Suppressor macrophage (primary cell): Measurements from ENCODE around the gene ARHGAP10.

Experiments used
- DNase-seq, 4 experiments: peaks; one replicate each; pipeline ENCODE4 v3.0.0-alpha.2; 2020 to 2022

ARHGAP10 gene

DNA sequence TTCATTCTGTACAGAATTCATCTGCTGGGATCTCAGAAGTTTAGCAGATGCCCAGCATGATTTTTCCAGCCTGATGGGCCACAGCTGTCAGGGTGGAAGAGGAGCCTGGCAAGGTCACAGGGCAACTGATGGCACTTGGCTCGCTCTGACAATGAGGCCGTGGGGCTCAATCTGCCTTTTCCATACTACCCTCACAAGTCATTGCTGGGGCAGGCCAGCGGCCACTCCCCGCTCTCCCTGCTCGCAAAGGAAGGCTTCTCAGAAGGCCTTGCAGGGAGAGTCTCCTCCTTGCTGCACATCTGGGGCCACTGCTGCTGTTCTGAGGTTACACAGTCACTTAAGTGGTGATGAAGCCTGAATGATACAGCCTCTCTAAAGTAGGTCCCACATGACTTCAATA, 361.2 kb downstream of the ARHGAP10 start:
- no peak for DNase-seq

DNA sequence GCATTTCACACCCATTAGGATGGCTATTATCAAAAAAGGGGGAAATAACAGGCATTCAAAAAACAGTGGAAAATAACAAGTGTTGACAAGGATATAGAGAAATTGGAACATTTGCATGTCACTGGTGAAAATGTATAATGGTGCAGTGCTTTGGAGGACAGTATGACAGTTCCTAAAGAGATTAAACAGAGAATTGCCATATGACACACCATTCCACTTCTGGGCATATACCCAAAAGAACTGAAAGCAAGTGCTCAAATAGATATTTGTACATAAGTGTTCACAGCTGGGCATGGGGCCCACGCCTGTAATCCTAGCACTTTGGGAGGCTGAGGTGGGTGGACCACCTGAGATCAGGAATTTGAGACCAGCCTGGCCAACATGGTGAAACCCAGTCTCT, 362.3 kb downstream of the ARHGAP10 start:
- DNase-seq = no peak

DNA sequence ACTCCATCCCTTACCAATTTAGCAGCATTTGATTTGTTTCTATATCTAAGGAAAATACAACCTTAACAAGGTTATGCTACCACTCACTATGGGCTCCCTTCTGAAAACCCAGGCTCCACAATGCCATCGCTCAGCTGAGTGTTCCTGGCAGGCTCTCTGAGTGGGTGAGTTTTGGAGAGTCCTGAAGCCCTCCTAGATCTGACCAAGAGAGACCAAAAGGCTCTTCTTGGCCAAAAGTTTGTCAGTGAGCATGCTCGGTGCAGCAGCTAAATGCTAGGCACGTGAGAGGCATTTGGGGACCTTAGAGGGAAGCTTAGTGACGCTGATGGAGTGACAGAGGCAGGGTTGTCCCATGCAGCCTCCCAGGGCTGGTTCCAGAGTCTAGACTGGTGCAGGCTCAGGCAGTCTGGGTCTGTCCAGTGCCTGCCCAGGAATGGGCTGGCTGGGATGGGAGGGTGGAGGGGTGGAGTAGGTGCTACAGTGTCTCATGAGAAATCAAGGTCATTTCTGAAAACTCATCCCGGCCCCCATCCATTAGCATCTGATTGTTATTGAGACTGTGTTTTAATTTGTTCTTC, 363.5 kb downstream of the ARHGAP10 start:
- DNase-seq = no peak

DNA sequence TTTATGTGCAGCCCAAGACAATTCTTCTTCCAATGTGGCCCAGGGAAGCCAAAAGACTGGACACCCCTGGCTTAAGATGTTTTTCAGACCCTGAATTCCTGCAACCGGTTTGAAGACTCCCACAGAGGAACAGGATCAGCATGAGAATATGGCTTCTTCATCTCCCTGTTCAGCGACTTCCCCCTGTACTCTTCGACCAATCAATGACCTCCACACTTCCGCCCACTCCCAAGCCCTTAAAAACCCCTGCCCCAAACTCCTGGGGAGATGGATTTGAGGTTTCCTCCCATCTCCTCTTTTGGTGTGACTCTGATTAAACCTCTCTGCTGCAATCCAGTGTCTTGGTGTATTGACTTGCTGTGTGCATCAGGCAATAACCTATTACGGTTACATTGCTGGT, 365.9 kb downstream of the ARHGAP10 start:
- DNase-seq = no peak

DNA sequence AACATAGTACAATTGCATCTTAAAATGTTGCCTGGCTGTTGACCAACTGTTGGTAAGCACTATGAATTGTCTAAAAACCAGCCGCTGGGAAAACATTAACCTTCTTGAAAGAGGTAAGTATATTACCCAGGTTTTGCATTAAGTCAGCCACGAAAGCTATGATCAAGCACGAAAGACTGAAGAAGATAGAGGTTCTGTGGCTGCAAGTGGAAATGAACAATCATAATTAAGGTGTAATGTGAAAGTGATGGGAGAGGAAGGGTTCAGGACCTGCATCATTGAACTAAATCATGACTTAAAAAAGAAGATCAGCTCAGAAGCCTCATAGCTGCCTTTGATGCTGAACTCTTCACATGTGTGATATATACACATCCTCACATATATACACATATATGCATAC, 369.3 kb downstream of the ARHGAP10 start:
- DNase-seq = no peak

DNA sequence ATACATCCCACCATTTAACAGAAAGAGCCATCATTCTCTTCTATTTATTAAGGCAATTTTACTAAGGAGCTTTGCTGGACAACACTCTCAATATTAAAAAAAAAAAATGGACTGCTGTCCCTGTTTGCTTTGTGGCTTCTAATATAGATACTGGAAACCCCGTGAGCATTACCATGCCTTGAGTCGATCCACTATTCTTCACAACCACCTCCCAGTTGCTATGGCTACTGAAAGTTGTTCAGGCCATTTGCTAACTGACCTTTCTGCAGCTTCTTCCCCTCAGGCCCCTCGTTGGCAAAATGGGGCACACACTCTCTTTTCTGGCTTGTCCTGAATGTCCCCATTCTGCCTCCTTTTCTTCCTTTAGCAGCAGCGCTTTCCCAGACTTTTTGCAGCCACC, 369.9 kb downstream of the ARHGAP10 start:
- no peak for DNase-seq

DNA sequence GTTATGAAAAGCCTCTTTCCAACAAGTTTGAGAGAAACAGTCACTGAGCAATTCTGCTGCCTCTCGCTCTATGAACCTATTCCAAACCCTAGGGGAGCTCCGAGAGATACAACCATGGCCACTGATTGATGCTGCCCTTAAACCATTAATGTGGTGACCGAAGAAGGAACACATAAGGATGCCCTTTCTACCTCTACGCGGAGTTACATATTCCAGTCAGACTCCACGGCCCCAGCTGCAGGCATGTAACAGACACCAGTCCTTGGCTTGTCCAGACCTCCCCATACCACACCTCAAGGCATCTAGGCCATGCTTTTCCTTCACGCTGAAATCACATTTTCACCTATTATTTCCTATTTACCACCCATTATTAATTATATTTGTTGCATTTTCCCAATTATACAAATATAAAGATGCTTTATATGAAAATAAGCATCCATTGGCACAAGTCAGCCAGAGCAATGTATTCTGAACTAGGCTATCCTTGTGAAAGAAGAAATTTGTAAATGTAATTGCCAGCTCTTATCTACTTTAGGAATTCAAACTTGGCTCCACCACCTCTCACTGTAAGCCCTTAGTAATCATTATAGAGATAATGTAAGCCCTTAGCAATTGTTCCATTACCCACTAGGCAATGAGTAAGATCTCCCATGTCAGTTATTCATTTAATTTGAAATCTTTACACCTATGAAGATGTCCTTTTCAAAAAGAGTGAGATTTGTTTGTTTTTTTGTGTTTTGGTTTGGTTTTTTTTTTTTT, 371.9 kb downstream of the ARHGAP10 start:
- DNase-seq = no peak

DNA sequence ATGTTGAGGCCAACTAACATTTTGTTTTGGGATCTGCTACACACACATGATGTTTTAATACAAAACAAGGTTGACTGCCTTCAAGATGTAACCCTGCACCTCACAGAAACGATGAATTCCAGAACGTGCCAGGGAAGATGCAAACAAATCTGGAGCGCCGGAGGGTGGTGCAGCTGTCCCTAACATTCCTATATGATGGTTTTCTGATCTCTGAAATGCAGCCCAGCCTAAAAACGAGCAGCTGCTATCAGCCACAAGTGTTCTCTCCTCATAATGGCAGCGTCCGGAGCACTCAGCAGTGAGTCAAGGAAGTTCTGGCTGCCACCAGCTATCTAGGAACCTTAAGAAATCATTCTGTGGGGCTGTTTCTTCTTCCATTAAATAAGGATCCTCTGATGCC, 376.9 kb downstream of the ARHGAP10 start:
- DNase-seq = no peak

DNA sequence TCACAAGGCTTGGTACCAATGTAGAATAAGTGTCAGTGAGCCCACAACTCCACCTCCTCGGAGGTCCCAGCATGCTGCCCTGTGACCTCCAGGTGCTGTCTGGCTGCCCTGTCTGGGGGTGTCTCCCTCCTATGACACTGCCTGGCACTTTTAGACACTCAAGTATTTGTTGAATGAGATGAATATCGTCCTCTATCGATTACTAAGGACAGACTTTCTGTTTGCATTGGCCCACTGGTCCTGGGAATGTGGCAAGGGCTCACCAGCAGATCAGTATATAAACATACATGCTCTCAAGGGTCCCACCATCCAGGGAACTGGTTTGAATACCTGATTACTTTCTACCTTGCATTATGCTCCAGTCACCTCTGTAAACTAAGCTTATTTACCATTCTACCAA, 377.3 kb downstream of the ARHGAP10 start:
- DNase-seq = no peak

DNA sequence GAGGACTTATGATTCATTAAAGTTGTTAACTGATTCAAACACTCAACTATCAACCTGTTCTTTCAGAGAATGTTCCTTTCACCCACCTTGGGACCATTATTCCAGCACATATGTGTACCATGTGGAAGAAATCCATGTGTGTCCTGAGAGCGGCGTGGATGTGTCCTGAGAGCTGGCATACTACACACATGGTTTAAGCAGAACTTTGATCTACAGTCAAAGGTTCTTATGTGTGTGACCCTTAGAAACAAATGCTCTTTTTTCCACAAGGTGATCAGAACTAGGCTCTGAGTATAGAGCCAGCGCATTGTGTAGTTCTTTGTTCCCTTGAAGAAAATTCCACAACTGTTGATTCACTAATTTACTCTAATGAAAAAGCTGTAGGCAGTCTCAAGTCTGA, 378.3 kb downstream of the ARHGAP10 start:
- DNase-seq = no peak

DNA sequence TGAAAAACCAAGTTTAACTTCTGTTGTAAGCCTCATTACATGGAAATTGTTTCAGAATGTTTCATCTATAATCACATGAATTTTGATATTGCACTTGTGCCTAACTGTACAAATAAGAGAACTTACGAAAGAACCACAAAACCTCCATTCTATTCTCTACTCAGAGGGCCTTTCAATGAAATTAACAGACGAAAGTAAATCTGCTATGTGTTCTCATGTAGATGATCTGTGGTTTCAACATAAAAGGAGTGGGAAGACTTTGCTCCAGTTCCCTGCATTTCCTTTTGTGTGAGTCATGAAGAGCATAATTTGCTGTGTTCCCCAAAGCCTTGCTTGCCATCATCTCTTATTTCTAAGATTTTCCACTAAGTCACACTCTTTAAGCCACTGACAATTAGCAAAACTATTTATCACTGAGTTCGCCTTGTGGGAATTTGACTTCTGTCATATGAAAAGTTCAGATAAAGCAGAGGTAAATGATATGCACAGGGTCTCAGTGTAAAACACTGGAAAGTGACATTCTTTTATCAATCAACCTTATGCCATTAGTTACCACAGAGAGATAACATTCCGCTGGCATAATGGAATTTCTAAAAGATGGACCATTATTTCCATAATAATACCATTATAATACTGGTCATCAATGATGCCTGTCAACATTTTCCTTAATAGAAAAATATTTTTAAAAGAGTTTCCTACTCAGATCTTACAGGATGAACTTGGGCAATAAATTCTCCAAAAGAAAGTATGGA, 380.5 kb downstream of the ARHGAP10 start:
- peak; percentile 35 to 80 (median 52) for DNase-seq

DNA sequence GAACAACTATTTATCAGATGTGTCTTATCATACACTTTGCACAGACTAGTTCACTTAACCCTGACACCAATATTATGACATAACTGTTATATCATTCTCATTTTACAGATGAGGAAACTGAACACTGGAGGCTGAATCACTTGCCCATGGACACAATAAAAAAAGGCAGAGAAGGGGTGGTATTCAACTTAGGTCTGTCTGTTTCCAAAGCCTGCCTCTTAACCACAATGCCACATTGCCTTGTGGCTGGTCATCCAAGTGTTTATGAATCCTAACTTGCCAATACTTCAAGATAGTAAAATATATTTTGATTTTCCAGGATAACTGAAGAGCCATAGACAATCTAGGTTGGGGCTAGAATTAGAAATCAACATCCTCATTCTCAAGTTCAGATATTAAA, 382.5 kb downstream of the ARHGAP10 start:
- peak in 2 of 4 experiments; percentile 7 to 23 for DNase-seq

DNA sequence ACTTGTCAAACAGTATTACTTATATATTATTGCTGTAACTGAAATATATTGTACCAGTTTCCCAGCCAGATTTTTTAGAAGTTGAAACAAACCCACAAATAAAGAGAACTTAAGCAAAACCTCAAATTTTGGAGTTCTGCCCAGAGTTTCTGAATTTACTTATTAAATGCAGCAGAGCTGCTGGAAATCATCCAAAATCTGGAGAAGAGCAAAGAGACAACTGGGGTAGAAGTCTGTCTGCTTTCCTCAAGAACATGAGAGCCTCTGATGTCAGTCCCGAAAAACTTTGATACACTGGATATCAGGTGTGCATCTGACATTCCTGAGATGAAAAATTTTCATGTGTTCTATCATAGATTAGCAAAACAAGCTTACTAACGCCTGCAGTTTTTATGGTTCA, 384.4 kb downstream of the ARHGAP10 start:
- DNase-seq = peak in 3 of 4 experiments; percentile 7 to 41 (median 30)

DNA sequence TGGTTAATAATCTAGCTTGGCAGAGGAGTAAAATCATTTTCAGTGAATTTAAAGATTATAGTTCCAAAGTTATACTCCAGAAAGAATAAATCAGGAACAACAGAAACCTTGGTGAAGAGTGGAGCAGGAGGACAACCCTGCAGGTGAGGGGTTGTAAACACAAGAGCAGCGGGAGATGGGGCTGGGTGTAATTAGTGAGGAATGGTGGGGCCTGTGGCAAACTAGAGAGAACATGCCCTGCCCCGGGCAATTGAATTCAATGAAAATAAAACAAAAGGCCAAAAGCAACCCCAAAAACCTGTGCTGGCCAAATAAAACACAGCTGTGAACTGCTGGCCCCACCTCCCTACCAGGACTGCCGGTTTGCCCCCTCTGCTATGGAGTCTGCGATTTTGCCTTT, 385.1 kb downstream of the ARHGAP10 start:
- no peak for DNase-seq

DNA sequence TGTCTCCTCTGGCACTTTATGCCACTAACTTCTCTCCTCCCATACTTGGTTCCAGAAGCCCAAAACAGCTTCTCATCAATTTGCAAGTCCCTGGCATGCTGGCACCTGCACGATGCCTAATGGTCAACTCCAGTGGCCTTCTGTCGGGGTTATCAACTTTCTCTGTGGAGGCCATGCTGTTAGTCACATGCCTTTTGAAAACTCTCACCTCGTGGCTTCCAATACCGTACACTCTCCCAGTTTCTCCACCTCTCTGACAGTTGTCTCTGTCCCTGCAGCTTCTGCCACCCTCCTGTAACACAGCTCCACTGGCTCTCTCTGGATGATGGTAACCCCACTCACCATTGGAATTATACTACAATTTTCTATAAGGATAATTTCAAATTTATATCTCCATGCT, 386.3 kb downstream of the ARHGAP10 start:
- no peak for DNase-seq

DNA sequence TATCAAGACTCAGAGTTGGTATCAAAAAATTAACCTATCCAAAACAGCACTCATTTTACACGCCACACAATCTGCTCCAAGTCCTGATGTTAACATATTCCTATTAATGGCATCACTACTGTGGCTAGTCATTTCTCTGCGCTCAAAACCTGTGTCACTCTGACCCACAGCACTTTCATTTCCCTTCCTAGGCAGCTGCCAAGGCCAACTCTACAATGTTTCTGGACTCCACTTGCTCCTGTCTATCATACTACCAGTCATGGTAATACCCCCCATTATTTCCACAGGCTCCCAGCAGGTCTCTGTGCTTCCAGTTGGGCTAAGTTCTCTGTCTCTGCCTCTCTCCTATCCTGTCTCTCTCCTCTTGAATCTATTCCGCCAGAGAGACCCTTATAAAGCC, 386.7 kb downstream of the ARHGAP10 start:
- no peak for DNase-seq

DNA sequence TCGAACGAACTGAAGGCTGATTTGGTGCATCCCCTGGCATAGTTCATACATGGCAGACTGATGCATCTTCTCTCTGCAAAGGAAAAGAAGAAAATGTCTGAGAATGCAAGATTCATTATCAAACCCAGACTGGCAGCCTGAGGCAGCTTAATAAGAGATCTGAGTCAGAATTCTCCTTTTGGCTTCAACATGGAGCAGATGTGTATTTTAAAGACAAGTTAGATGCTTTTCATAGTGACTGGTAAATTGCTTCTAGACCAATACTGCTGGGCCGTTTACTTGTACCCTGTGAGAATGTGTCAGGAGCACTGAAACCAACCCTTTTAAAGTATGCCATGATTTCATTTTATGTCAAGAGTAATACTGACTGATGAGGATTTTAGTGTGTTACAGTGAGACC, 388.3 kb downstream of the ARHGAP10 start:
- DNase-seq = no peak
